DMS 273 (cell line): ENCODE data around the gene SRM.
A peak's percentile ranks its signal among the peaks of the same experiment; 100 is the strongest.
"Not testable (repeated sequence)": the region's sequence is repeated elsewhere in the genome, so short reads cannot be mapped to it uniquely, and the experiment has no call there.

Experiments used
- DNase-seq: peaks from one replicate; lab custom pipeline; 2025; ENCODE audit not compliant: unreplicated experiment; lab: John Stamatoyannopoulos, UW

SRM gene

DNA sequence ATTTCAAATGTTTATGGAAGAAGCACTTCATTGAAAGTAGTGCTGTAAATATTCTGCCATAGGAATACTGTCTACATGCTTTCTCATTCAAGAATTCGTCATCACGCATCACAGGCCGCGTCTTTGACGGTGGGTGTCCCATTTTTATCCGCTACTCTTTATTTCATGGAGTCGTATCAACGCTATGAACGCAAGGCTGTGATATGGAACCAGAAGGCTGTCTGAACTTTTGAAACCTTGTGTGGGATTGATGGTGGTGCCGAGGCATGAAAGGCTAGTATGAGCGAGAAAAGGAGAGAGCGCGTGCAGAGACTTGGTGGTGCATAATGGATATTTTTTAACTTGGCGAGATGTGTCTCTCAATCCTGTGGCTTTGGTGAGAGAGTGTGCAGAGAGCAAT is 36.6 kb downstream of the SRM start:
- no peak for DNase-seq

DNA sequence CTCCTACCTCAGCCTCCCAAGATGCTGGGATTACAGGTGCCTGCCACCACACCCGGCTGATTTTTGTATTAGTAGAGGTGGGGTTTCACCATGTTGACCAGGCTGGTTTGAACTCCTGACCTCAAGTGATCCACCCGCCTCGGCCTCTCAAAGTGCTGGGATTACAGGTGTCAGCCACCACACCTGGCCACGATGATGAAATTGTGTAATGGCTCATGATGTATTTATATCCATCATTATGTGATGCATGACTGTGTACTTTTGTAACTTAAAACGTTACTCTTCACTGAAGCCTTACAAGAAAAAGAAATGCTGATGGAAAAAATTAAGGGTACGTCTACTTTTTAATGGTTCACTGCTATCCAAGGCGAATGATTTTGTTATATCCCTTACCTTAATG is 39.8 kb downstream of the SRM start:
- DNase-seq: no peak

DNA sequence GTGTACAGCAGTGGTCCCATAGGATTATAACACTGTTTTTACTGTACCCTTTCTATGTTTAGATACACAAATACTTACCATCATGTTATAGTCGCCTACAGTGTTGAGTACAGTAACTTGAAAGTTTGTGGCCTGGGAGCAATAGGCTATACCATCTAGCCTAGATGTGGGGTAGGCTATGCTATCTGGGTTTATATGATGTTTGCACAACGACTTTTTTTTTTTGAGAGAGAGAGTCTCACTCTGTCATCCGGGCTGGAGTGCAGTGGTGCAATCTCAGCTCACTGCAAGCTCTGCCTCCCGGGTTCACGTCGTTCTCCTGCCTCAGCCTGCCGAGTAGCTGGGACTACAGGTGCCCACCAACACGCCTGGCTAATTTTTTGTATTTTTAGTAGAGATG is 40.5 kb downstream of the SRM start:
- DNase-seq: not testable (repeated sequence)

DNA sequence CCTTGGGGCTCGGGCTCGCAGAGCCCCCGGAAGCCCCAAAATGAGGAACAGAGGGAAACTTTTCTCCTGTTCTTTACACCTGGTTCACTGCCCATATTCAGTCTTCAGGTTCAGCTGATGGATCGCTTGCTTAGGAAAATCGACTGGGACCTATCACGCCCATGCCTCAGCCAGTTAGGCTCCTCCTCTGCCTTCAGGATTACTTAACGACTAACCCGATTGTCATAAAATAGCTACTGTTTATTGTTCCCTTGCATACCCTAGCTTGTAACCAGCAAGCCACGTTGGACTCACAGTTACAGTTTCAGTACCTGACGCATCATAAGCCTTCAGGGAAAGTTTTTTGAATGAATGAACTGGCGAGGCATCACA is 46.7 kb downstream of the SRM start:
- no peak for DNase-seq

DNA sequence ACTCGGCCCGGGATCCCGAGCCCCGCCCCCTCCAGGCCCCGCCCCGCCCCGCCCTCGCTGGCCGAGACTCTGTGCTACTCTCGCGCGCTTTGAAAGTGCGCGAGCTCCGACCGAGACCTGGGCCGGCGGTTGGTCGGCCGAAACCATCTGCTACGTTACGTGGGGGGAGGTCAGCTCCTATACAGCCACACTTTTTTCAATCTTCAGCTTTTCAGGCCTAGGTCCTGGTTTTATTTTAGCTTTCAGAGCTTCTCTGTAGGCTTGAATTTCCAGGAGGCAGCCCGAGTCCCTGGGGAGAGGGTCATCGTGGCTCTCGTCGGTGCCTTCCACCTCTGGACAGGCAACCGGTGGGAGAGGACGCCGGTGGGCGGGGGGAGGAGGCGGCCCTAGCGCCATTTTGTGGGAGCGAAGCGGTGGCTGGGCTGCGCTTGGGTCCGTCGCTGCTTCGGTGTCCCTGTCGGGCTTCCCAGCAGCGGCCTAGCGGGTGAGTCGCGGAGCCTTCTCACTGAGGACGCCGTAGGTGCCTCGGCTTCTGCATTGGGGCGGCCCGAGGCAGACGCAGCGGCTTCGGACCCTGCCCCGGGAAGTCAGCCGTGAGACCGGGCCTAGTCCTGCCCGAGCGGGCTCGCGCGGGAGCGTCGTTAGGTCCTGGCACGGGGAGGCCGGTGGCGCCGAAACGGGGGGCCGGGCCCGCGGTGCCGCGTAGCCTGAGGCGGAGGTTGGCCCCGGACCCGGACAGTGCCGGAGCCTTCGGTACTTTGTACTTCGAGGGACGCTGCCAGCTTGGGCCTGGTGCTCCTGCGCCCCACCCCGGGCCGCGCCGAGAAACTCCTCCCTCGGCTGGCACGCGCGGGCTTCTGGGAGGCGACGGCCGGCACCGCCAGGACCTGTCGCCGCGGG is 47.3 kb downstream of the SRM start, which contains the start of gene TARDBP:
TARDBP (plus strand) TSS at position 395 of the 900 bp plus-strand sequence. CDS start 1,074 bp downstream, outside the sequence.
- DNase-seq: peak; percentile 96
